HPDE6-E6E7 (cell line): ENCODE results near the gene CDKN2AIPNL.
"Not testable (repeated sequence)": the region's sequence is repeated elsewhere in the genome, so short reads cannot be mapped to it uniquely, and the experiment has no call there.

ENCODE experiments used
- DNase-seq: peaks from one replicate; pipeline ENCODE4 v3.0.0; 2011; ENCODE audit warnings: missing footprints; ENCODE audit errors: extremely low spot score

CDKN2AIPNL gene

DNA sequence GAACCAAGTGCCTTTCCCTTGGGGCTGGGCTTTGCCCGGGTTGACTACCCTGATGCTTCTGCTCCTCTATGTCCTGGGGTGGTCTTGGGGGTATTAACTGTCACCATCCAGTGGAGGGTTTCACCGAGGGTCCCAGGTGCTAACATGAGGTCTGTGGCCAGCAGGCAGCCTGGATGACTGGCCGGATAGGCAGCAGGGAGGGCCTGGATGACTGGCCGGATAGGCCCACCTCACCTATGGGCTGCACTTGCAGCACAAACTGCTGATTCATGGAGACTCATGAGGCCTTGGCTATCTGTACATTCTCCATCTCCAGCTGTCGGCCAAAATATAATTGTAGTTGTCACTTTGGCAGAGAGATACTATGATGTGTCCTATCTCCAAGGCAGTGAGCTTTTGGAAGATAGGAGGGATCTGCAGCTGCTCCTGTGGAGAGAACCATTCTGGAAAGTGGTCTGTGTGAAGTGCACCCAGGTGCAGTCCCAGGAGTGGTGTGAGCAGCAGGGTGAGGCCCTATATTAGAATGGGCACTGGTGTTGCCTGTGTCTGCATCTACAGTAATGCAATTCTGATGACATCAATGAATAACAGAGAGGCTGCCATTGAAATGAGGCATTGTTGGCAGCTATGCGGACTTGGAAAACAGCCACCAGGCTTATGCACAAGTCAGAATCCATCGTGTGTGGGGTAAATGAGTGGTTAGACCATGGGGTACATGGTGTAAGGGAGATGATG is 26.3 kb upstream of the CDKN2AIPNL start:
- DNase-seq, result no peak

DNA sequence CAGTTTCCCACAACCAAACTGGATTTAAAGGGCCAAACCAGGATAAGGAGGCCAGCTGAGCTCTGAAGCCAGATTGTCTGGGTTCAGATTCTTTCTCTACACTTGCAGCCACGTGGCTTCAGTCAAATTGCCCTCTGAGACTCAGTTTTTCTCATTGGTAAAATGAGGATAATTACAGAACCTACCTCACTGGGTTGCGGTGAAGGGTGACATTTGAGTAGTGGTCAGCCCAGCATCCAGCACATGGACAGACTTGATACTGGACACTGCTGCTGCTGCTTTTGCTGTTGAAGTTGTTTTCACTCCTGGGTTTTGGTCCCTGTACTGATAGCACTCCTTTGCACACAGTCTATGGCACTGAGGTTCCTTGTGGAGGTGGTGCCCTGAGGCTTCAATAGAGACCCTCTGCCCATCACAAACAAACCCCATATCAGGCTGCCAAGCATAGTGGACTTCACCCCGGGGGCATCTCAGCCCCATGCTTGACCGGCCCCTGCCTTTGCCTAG is 25.7 kb upstream of the CDKN2AIPNL start:
- no peak for DNase-seq

DNA sequence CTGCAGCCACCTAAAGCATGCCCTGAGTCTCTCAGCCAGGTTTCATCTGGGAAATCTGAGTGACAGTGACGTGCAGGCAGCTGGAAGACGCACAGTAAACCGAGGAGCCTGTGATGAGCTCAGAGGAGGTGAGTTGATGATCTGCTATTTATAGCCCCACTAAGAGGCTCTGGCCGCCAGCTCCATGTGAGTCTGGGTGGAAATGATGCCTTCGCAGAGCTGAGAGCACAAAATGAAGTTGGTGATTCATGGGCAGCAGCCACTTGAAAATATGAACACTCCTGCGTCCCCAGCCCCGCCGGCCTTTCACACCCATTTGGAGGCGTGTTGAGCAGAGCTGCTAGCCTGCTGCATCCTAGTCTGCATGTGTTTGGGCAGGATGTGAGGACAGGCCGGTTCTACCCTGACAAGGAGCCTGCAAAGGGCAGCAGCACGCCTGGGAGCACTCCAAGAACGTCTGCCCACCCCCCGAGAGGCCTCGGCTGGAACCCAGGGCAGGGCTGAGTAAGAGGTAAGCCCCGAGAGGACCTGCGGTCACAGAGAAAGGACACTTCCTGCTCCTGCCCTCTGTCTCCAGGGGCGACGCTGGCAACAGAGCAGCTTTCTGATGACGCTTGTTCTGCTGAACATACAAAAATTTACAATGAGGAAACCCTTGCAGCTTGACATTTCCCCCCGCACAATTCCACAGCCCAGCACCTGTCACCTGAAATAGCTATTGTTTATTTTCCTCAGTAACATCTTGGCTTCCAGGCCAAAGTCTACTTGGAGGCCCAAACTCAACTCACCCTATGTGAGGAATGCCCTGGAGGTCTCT is 25.1 kb upstream of the CDKN2AIPNL start:
- peak; percentile 83 for DNase-seq

DNA sequence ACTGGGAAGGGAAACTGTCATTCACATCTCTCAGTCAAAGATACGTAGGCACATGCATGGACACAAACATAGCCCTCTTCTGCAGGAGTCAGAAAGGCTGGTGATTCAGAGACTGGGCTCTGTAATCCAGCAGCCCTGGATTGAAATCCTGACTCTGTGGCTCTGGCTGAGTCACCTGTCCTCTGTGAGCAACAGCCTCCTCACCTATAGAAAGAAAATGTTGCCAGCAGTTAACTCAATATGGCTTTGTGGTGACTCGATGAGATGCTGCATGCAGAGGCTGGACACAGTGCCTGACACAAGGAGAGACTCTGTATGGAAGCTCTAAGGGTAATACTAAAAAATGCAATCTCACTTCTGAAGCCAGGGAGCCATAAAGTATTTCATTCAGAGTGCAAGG is 23.9 kb upstream of the CDKN2AIPNL start:
- DNase-seq, result peak; percentile 79

DNA sequence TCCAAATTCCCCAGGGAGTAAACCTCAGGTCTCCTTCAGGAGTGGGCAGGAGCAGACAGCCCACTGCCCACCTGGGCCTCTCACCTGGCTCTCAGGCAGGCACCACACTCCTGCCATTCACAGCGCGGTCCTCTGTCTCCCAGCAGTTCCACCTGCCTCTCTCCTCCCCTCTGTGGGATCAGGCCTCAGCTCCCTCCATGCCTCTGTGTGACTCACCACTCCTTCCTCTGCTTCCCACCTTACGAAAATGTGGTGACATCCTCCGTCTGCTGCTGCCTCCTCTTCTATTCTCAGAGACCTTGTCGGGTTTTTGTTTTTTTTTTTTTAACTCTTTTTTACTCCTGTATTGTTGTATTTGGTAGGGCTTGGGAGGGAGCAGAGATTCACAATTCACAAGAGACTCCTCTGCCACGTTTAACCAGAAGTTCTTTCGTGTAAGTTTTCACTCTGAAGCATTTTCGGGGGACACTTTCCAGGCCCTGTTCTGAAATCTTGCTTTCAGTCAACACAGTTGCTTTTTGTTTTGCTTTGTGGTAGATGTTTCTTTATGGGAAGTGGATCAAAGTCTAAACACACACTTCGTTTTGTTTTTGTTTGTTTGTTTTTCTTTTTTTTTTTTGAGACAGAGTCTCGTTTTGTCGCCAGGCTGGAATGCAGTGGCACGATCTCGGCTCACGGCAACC is 21.1 kb upstream of the CDKN2AIPNL start:
- DNase-seq, result no peak

DNA sequence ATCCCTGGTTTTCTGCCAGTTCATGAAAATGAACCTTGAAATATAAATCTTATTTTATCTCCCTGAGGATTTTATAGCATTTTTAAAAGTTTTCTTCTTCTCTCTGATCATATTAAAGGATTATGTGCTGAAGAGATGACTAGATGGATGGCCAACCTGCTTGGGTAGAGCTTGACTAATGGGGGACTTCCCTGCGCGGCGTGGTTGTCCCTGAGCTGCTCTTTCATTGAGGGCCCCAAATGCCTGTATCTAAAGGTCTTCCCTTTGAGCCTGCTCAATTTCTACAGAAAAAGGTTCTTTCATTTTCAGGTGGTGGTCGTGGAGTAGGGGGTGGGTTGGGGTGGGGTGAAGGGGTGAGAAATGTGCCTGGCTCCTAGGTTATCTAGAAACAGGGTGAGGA is 20.5 kb upstream of the CDKN2AIPNL start:
- DNase-seq, result no peak

DNA sequence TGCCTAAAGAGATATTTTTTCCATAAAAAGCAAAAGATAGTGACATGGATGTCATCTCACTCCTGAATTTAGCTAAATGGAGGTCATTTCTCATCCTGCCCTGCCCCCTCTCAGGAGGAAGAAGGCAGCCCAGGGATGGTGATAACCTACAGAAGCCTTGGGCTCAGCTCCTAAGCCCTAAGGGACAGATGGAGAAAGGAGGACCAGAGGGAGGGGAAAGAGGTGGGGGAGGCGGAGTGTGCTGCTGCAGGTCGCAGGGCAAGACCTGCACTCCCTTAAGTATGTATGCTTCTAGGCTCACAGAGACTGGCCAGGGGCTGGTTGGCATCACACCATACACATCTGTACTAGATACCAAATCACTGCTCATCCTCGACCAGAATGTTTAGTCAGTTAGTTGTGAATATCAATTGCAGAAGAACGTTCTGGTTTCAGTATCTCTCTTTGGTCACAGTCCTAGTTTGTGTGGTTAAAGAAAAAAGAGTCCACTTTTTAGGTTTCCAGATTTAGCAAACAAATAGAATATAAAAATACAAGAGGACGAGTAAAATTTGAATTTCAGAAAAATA is 18.4 kb upstream of the CDKN2AIPNL start:
- no peak for DNase-seq

DNA sequence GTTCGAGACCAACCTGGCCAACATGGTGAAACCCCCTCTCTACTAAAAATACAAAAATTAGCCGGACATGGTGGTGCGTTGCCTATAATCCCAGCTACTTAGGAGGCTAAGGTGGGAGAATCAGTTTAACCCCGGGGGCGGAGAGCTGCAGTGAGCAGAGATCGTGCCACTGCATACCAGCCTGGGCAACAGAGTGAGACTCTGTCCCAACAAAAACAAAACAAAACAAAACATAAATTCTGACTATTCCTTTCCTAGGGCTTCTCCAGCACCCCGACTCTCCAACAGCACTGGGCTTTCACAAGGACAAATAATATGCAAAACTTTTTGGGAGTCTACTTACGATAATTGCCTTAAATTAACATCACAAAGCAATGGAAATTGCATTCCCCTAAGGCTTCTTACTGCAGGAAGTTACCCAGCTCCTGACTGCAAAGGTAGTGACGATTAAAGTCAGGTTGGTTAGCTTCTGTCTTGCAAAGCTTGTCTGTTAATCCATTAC is 15.9 kb upstream of the CDKN2AIPNL start:
- no peak for DNase-seq

DNA sequence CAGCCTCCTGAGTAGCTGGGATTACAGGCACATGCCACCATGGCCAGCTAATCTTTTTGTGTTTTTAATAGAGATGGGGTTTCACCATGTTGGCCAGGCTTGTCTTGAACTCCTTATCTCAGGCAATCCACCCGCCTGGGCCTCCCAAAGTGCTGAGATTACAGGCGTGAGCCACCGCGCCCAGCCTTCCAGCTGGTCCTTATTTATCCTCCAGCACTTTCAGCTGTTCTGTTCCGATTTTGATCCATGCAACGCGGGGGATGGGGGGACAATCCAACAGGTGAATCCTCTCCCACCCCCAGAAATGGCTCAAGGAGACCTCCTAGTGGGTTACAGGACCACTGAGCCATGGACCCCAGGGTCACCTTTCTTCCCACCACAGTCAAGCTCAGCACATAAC is 14.7 kb upstream of the CDKN2AIPNL start:
- no peak for DNase-seq

DNA sequence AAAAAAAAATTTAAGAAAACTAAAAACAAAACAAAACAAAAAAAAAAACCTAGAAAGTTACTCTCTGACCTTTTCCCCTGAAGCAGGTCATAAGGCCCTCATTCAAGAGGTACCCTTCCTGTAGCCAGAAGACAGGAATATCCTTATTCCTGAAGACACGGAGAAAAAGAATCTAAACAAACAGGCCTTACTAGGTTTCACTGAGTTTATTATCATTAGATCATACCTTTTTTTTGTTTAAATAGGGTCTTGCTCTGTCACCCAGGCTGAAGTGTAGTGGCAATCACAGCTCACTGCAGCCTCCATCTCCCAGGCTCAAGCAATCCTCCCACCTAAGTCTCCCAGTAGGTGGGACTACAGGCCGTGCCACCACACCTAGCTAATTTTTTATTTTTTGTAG is 11.7 kb upstream of the CDKN2AIPNL start:
- DNase-seq, result no peak

DNA sequence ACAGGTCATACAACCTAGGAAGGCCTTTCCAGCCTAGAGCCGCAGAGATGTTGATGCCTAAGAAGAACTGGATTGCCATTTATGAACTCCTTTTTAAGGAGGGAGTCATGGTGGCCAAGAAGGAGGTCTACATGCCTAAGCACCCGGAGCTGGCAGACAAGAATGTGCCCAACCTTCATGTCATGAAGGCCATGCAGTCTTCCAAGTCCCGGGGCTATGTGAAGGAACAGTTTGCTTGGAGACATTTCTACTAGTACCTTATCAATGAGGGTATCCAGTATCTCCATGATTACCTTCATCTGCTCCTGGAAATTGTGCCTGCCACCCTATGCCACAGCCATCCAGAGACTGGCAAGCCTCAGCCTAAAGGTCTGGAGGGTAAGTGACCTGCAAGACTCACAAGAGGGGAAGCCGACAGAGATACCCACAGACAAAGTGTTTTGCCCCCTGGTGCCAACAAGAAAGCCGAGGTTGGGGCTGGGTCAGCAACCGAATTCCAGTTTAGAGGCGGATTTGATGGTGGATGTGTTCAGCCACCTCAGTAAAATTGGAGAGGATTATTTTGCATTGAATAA is 11.2 kb upstream of the CDKN2AIPNL start:
- no peak for DNase-seq

DNA sequence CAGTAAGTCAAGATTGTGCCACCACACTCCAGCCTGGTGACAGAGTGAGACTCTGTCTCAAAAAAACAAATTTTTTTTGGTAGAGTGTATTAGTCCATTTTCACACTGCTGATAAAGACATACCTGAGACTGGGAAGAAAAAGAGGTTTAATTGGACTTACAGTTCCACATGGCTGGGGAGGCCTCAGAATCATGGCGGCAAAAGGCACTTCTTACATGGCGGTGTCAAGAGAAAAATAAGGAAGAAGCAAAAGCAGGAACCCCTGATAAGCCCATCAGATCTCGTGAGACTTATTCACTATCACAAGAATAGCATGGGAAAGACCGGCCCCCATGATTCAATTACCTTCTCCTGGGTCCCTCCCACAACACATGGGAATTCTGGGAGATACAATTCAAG is 9.4 kb upstream of the CDKN2AIPNL start:
- DNase-seq, result not testable (repeated sequence)

DNA sequence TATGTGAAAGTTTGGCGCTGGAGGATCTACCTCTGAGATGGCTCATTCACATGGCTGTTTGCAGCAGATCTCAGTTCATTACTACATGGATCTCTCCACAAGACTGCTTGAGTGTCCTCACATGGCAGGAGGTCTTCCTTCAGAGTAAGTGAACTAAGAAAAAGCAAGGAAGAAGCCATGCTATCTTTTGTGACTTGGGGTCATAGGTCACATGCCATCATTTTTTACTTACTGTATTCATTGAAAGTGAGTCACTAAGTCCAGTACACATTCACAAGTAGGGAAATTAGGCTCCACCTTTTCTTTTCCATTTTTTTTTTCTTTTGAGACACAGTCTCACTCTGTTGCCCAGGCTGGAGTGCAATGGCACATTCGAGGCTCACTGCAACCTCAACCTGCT is 8.7 kb upstream of the CDKN2AIPNL start:
- DNase-seq, result no peak

DNA sequence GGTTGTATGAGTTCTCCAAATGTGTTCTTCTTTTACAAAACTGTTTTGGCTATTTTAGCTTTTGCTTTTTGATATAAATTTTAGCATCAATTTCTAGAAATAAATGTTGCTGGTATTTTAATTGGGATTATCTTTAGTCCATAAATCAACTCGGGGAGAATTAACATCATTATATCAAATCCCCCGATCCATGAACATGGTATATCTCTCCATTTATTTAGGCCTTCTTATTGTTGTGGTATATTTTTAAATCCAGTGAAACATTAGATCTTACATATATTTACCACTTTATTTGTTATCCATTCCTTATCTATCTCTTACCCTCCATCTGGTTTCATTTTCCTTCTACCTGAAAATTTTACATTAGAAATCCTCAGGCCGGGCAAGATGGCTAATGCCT is 7.3 kb upstream of the CDKN2AIPNL start:
- no peak for DNase-seq

DNA sequence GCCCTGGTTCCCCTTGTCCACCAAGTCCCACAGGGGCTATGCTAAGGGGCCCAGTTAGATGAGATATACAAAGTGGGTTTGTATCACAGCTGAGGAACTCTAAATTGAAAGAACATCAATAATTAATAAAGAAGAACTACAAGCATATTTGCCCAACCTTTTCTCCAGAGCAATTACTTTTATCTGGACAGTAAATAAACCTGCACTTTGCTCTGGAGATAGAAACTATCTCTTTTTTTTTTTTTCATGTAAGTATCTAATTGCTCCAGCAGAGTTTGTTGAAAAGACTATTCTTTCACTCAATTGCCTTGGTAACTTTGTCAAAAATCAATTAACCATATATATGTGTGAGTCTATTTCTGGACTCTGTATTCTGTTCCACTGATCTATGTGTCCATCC is 6.0 kb upstream of the CDKN2AIPNL start:
- no peak for DNase-seq

DNA sequence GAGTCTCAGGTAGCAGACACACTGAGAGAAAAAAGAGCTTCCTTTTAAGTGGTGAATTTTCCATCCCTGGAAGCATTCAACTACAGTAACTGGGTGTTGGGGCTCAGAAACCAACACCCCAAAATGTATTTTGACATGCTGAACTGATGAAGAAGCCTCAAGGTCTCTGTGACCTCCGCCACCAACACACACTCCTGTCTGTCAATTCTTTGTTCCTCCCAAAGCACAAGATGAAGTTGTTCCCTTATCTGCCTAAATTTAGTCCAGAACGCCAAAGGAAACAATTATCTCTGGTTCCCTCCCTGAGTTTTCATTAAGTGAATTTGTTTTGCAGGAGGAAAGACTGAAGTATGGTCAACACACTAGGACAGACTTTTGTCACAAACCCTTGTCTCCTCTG is 1.4 kb upstream of the CDKN2AIPNL start:
- DNase-seq, result no peak

DNA sequence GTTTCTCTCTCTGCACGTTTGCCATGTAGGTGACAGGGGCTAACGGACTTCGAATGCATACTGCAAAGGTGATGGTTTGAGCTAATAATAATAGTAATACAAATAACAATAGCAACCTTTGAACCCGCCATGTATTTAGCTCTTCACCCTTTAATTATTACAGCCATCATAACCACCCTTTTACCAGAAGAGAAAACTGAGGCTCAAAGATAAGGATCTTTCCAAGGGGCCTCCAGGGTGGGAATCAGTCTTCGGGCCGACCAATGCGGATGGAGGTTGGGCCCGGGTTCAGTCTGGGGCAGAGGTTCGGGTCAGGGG is 494 bp downstream of the CDKN2AIPNL start:
- no peak for DNase-seq

DNA sequence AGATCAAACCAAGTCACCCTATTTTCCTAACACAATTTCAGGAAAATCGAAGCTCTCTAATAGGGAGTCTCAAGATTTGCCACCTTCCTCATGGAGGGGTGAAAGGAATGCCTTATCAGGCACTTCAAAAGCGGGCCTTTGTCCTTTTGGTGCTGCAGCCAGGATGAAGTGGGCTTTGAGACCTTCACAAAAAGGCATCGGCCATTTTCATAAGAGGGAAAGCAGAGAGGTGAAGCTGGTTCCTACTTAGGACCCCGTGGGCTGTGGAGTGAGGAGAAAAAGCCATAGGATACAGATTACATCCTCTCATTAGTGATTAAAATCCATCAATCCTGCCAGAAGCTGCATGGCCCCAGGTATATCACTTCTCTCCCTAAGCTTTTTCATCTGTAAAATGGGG is 859 bp downstream of the CDKN2AIPNL start:
- no peak for DNase-seq

DNA sequence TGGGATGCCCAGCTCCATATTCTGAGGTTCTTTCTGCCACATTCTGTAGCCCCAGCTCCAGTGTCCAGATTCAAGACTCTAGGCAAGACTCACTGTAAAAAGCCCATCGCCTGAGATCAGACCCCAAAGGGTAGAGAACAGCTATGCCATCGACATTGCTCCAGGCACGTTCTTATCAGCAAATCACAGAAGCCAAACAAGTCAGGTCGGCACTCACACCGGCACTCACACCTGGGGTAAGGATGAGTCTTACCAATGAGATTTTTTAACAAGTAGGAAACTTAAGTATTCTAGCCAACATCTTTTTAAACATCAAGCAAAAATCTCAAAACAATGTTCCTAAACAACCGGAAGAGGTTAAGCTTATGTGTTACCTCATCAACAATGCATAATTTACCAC is 2.4 kb downstream of the CDKN2AIPNL start:
- no peak for DNase-seq

DNA sequence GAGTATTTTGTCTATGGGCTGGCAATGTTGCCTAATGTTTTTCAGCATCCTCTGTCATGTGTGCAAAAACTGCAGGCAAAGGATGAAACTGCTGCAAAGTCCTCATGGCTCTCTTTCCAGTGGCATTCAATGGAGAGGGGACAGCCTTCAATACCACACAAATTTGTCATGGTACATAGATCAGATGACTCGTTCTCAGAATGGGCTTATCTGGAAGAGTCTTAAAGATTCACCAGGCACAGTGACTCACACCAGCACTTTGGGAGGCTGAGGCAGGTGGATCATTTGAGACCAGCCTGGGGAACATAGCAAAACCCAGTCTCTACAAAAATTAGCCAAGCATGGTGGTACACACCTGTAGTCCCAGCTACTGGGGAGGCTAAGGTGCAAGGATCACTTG is 5.3 kb downstream of the CDKN2AIPNL start:
- no peak for DNase-seq

DNA sequence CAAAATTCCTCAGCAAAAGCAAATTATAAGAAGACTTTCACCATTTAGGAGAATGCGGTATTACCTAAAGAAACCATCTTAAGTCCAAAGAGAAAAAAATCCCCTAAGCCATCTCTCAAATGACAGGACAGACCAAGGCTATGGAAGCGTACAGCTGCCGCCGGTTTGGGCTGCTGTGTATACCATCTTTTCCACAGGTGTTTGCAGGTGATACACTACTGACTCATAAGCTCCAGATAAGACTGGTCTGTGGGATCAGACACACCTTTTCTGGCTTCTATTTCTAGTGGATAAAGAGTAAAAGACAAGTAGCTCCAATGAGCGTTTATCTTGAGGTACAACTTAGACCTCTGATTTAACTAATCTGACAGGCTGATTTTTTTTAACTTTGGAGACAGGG is 7.7 kb downstream of the CDKN2AIPNL start:
- peak; percentile 72 for DNase-seq

DNA sequence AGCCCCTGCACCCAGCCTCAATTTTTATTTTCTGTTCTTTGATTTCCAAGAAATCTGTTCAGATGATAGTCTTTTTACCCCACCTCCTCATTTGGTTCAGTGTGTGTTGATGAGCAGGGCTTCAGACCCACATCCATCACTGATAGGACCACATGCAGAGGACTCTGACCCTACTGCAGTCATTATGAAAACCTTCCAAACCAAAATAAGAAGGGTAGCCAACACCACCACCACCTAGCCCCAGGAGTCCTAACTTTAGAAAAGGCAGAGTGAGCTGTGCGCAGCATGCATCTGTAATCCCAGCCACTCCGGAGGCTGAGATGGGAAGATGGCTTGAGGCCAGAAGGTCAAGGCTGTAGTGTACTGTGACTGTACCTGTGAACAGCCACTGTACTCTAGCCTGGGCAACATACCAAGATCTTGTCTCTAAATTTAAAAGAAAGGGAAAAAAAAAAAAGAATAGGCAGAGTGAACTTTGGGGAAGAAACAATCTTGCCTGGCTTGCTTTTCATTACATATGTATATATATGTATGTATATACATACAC is 13.0 kb downstream of the CDKN2AIPNL start:
- DNase-seq, result no peak
